HG03565 (cell line): ENCODE results near the gene ATP4B.
"Not testable (repeated sequence)": the region's sequence is repeated elsewhere in the genome, so short reads cannot be mapped to it uniquely, and the experiment has no call there.

Experiments
- ATAC-seq: cut with Tn5 transposase; IDR thresholded peaks from one replicate; pipeline ENCODE4 v1.9.1; 2021; ENCODE audit warnings: mild to moderate bottlenecking, moderate library complexity; ENCODE audit not compliant: unreplicated experiment

Gene ATP4B

GRCh38 chr13:113627136-113627535, 30.9 kb downstream of the ATP4B start:
- no peak for ATAC-seq

GRCh38 chr13:113625965-113626721, 31.9 kb downstream of the ATP4B start:
- no peak for ATAC-seq

DNA sequence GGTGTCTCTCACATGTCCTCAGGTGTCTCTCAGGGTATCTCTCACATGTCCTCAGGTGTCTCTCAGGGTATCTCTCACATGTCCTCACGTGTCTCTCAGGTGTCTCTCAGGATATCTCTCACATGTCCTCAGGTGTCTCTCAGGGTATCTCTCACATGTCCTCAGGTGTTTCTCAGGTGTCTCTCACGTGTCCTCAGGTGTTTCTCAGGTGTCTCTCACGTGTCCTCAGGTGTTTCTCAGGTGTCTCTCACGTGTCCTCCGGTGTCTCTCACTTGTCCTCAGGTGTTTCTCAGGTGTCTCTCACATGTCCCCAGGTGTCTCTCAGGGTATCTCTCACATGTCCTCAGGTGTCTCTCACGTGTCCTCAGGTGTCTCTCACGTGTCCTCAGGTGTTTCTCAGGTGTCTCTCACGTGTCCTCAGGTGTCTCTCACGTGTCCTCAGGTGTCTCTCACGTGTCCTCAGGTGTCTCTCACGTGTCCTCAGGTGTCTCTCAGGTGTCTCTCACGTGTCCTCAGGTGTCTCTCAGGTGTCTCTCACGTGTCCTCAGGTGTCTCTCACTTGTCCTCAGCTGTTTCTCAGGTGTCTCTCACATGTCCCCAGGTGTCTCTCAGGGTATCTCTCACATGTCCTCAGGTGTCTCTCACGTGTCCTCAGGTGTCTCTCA, 33.2 kb downstream of the ATP4B start:
- not testable (repeated sequence) for ATAC-seq

DNA sequence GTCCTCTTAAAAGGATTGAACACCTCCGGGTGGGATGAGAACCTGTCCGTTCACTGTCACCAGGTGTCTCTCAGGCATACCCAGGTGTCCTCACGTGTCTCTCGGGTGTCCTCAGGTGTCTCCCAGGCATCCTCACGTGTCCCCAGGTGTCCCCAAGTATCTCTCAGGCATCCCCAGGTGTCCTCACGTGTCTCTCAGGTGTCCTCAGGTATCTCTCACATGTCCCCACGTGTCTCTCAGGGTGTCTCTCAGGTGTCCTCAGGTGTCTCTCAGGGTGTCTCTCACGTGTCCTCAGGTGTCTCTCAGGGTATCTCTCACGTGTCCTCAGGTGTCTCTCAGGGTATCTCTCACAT, 33.8 kb downstream of the ATP4B start:
- ATAC-seq: no peak

DNA sequence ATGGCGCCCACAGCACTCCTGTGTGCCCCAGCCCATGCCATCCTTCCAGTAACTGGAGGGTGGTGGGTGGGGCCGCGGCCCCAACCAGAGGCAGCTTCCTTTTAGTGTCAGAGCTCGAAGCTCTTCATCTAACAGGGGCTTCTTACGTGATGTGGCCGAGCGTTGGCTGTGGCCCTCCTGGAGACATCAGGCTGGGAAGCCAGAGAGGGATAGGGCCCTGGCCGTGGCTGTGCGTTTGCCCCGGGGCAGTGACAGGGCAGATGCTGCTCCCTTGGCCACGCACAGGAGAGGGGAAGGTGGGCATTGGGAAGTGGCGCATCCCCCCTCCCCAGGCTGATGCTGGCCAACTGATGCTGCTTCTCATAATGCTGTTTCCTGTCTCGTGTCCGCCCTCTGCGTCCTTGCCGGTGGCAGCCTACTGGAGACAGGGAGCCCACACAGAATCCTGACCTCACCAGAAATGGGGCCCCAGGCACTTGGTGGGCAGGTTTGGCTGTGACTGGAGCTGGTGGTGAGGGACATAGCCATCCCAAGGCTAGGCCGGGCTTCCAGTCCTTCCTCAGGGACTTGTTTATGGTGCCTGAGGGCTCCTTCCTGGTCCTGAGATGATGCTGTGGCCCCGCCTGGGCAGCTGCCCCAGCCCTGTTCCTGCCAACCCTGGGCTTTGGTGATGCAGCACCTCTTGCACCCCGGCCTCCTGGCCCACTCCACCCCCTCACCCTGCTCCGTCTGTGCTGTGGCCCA, 34.3 kb downstream of the ATP4B start:
- no peak for ATAC-seq

DNA sequence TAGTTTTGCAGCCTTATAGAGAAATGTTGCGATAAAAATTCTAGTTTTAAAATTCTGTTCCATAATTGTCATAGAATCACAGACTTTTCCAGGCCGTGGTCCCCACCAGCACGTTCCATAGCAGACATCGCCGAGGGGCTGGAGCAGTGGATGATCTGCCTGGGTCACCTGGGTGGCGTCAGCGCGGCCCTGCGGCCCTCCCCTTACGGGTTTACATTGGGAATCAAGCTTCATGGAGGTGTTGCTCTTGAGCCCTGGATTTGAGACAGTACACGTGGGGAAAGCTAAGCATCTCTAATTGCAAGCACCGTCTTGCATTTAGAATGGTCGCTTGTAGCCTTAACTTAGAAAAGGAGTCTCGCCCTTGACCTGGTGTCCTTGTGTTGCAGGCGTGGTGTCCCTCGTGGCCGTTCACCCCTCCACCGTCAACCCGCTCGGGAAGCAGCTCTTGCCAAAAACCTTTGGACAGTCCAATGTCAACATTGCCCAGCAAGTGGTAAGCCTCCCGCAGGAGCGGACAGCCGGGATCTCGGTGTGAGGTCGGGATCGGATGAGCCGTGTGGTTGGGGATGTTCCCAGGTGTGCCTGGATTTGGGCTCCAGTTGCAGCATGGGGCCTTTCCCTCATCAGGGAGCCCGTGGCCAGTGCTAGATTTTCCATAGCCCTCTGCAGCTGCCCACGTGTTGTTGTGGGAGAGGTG, 35.1 kb downstream of the ATP4B start:
- no peak for ATAC-seq

DNA sequence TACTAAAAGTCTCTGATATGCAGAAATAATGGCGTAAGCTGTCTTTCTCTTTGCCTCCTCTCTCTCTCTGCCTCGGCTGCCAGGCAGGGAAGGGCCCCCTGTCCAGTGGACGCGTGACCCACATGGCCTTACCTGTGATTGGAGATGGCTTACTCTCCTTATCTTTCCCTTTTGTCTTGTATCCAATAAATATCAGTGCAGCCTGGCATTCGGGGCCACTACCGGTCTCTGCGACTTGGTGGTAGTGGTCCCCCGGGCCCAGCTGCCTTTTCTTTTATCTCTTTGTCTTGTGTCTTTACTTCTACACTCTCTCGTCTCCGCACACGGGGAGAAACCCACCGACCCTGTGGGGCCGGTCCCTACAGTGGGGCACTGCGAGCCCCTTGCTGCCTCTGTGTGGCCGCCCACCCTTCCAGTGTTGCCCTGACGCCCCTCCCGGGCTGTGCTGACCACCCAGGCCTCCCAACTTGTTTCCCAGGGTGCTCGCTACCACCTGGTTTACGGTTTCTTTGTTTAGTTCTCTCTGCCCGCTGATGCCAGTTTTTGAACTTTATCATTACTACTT, 35.9 kb downstream of the ATP4B start:
- not testable (repeated sequence) for ATAC-seq

DNA sequence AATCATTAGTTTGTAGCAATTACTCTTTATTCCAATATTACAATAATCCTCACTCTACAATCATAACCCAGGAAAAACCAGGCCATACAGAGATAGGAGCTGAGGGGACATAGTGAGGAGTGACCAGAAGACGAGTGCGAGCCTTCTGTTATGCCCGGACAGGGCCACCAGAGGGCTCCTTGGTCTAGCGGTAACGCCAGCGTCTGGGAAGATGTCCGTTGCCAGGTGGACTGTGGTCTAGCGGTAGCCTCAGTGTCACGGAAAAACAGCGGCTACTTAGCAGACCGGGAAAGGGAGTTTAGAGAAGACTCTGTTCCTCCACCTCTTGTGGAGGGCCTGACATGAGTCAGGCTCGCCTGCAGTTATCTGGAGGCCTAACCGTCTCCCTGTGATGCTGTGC, 36.5 kb downstream of the ATP4B start:
- not testable (repeated sequence) for ATAC-seq

DNA sequence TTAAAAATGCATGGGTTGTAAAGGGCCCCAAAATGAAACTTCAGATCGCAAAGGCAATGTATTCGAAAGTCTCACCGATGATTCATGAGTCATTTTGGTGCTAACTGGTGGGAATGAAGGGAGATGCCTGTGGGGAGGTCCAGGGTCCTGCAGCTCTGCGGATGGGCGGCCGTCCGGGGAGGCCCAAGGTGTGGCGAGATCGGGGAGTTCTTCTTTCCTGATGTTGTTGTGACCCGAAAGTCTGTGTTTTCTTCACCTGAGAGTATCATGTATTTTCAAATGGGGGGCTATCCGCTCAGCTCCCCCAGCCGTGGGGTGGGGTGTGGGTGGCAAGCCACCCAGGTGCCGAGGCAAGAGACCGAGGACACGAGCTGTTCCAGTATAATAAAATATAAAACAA, 37.0 kb downstream of the ATP4B start:
- no peak for ATAC-seq

- ATAC-seq: no peak
Observed at GRCh38 chr13:113620036-113620796, 37.8 kb downstream of the ATP4B start.

DNA sequence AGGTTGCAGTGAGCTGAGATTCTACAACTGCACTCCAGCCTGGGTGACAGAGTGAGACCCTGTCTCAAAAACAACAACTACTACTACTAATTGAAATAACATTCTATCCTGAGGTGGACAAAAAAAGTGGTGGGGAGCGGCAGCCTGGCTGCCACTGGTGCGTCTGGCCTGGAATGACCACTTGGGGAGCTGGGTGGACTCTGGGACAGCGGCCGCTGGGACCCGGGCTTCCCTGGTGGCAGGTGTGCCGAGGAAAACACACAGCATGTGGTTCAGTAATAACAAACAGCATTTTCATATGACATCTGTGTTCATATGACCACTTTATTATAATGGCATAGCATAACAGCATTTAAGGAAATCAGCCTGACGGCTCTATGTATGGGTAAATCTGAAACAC, 39.5 kb downstream of the ATP4B start:
- no peak for ATAC-seq

DNA sequence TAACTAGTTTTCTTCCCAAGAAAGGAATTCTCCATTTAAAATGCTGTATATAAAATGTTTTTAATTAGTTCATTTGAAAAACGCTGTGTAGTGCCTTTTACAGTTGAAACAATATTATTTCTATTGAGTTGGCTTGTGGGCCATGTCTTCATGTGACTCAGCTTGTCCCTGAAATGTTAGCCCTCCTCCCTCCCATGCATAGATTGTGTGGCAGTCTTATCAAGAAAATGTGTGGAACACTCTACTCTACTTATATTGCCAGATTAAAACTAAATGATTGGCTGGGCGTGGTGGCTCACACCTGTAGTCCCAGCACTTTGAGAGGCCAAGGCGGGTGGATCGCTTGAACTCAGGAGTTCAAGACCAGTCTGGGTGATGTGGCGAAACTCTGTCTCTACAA, 40.0 kb downstream of the ATP4B start:
- no peak for ATAC-seq

DNA sequence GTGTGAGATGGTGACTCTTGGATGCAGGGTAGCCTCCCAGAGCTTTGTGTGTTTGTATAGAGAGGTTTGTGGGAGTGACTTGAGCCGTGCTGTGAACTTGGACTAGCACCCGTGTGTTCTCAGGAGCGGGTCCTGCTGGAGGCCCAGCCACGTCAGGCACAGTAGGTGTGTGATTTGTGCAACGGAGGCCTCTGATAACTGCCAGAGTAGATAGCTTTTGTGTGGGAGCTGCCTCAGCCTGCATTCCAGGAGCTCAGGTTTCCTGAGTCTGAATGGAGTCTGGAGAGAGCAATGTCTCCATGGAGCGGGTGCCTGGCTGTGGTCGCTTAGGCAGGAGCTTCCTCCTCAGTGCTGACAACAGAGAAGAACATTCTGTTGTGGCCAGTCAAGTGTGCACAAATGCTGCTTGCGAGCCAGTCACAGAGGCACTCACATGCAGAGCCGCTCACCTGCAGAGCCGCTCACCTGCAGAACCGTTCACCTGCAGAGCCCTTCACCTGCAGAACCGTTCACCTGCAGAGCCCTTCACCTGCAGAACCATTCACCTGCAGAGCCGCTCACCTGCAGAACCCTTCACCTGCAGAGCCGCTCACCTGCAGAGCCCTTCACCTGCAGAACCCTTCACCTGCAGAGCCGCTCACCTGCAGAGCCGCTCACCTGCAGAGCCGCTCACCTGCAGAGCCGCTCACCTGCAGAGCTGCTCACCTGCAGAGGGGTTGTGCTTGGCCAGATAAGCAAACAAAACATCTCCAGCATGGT, 40.8 kb downstream of the ATP4B start:
- ATAC-seq: no peak

- ATAC-seq: no peak
Observed at GRCh38 chr13:113616281-113616906, 41.6 kb downstream of the ATP4B start.

- no peak for ATAC-seq
Observed at GRCh38 chr13:113613789-113614379, 44.1 kb downstream of the ATP4B start.

DNA sequence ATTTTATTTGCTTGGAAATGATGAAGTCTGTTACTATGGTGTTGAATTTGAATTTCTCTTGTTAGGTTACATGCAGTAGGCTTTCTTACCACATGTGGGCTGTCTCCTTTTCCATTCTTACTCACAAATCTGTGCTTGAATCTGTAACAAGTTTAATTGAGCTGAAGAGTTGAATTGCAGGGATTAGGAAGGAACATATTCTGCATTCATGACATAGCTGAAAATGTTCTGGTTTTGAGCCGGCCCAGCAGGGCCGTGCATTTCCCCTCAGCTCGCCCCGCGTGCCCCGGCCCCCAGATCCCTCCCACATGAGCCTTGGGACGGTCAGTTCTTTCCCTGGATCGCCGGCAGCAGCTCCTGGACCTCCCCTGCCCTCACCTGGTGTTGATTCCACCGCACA, 45.4 kb downstream of the ATP4B start:
- no peak for ATAC-seq

GRCh38 chr13:113611996-113612395, 46.0 kb downstream of the ATP4B start:
- no peak for ATAC-seq

GRCh38 chr13:113610266-113610665, 47.7 kb downstream of the ATP4B start:
- ATAC-seq: no peak

DNA sequence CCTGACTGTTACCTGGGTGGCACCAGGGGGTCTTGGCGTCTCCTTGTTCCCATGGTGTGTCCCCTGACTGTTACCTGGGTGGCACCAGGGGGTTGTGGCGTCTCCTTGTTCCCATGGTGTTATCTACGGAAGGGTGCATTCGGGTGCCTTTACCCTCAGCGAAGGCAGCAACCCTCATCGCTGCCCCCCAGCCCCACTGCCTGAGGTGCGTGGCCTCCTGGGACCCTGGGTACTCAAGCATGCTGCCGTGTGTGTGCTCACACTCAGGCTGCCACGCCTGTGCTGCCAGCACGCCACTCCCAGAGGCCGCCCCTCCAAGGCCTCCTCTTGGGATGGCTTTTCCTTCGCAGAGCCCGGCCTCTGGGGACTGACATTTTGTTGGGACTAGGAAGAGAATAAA, 48.4 kb downstream of the ATP4B start:
- ATAC-seq: no peak
